SK-N-SH (cell line): ENCODE measurements around the gene EVA1A. TPM values are rescaled to one million over a fixed set of nuclear protein-coding genes. Genes with fewer than 3 reads are reported as not detected.

Experiments used
- CTCF ChIA-PET: fragments of 300-600, 350-600 bp; formaldehyde crosslinking; extraction: SDS; loops from one replicate; lab custom pipeline; 2021; lab: Yijun Ruan, JAX
- POLR2A ChIA-PET: fragments of 350-600 bp; sonication (Branson Sonifier 250); formaldehyde crosslinking; extraction: SDS; loops from one replicate; lab custom pipeline; 2020; ENCODE audit warnings: antibody characterized with exemption, inconsistent platforms; lab: Yijun Ruan, JAX
- DNase-seq: peaks from one replicate; pipeline ENCODE4 v3.0.0; 2012
- H2AFZ ChIP-seq: fragments of 200-600 bp; sonication (generic); 2 replicates; pipeline ENCODE4 v1.8.1; 2016; ENCODE audit warnings: antibody characterized with exemption, mild to moderate bottlenecking, low read depth
- H3F3A ChIP-seq: fragments of 200-600 bp; sonication (generic); replicated peaks from 2 replicates; pipeline ENCODE3; 2016; ENCODE audit warnings: antibody characterized with exemption, mild to moderate bottlenecking; ENCODE audit not compliant: insufficient read depth
- H3K27ac ChIP-seq, 2 experiments: fragments of 200-500 bp in 1 of 2; fragments of 200-600 bp in 1 of 2; sonication (Bioruptor generic) in 1 of 2; sonication (generic), shearing (Covaris generic) in 1 of 2; 2 replicates each; pipeline versions ENCODE4 v1.5.1 to v1.6.1; 2014 to 2016; ENCODE audit warnings: low read depth in 2 of 2, inconsistent platforms in 1 of 2, low read length in 1 of 2, mild to moderate bottlenecking in 1 of 2, mixed read lengths in 1 of 2
- H3K27me3 ChIP-seq: fragments of 200-600 bp; sonication (generic), shearing (Covaris generic); 2 replicates; pipeline ENCODE4 v1.6.1; 2016; ENCODE audit warnings: mixed run types; ENCODE audit not compliant: insufficient read depth
- H3K36me3 ChIP-seq, 2 experiments: fragments of 200-500 bp in 1 of 2; fragments of 200-600 bp in 1 of 2; sonication (Bioruptor generic) in 1 of 2; sonication (generic) in 1 of 2; replicated peaks in 1 of 2; 2 replicates each; pipeline versions ENCODE3 to v1.5.1; 2014 to 2016; ENCODE audit warnings: low read length in 1 of 2, mild to moderate bottlenecking in 1 of 2; ENCODE audit not compliant: insufficient read depth in 2 of 2, control insufficient read depth in 1 of 2
- H3K4me1 ChIP-seq, 2 experiments: fragments of 200-500 bp in 1 of 2; fragments of 200-600 bp in 1 of 2; sonication (Bioruptor generic) in 1 of 2; sonication (generic), shearing (Covaris generic) in 1 of 2; 2 replicates each; pipeline versions ENCODE4 v1.5.1 to v1.6.1; 2014 to 2016; ENCODE audit warnings: low read depth in 1 of 2, low read length in 1 of 2, mixed run types in 1 of 2; ENCODE audit not compliant: insufficient read depth in 2 of 2, control insufficient read depth in 1 of 2
- H3K4me2 ChIP-seq: fragments of 200-600 bp; sonication (generic), shearing (Covaris generic); 2 replicates; pipeline ENCODE4 v1.6.1; 2017; ENCODE audit warnings: mixed run types
- H3K4me3 ChIP-seq, 2 experiments: fragments of 200-500 bp in 1 of 2; fragments of 200-600 bp in 1 of 2; sonication (Bioruptor generic) in 1 of 2; sonication (generic), shearing (Covaris generic) in 1 of 2; 2 replicates each; pipeline versions ENCODE4 v1.5.1 to v1.8.1; 2014 to 2016; ENCODE audit warnings: low read depth in 2 of 2, inconsistent platforms in 1 of 2, low read length in 1 of 2, mild to moderate bottlenecking in 1 of 2, mixed read lengths in 1 of 2, moderate library complexity in 1 of 2
- H3K79me2 ChIP-seq: fragments of 200-600 bp; sonication (generic); 2 replicates; pipeline ENCODE4 v1.8.1; 2017; ENCODE audit warnings: mild to moderate bottlenecking; ENCODE audit not compliant: insufficient read depth
- H3K9ac ChIP-seq: fragments of 200-600 bp; sonication (generic); 2 replicates; pipeline ENCODE4 v1.6.1; 2017; ENCODE audit warnings: mixed run types
- H3K9me2 ChIP-seq: fragments of 200-600 bp; sonication (generic); 2 replicates; pipeline ENCODE4 v1.6.1; 2017; ENCODE audit warnings: mixed run types
- H3K9me3 ChIP-seq: fragments of 200-600 bp; sonication (generic); 2 replicates; pipeline ENCODE4 v1.6.1; 2017; ENCODE audit warnings: mixed run types, mild to moderate bottlenecking, moderate library complexity
- H4K20me1 ChIP-seq: fragments of 200-600 bp; sonication (generic); 2 replicates; pipeline ENCODE4 v1.6.1; 2017; ENCODE audit warnings: mild to moderate bottlenecking, mixed run types; ENCODE audit not compliant: insufficient read depth
- CHD2 ChIP-seq: fragments of 150-350 bp; IDR thresholded peaks from 2 replicates; pipeline ENCODE4 v1.6.1; 2018; ENCODE audit warnings: low read length; ENCODE audit not compliant: partially characterized antibody
- ELF1 ChIP-seq: IDR thresholded peaks from 2 replicates; pipeline ENCODE4 v1.4.0; 2012
- EP300 ChIP-seq, 2 experiments: IDR thresholded peaks; 2 replicates each; pipeline versions ENCODE4 v1.4.0 to v1.6.1; 2012; ENCODE audit warnings: borderline replicate concordance in 1 of 2, low read depth in 1 of 2, low read length in 1 of 2
- FOXJ3 ChIP-seq: sonication (generic); formaldehyde crosslinking; IDR thresholded peaks from 2 replicates; pipeline ENCODE4 v1.5.1; 2020; ENCODE audit warnings: mild to moderate bottlenecking, missing genetic modification reagents
- GABPA ChIP-seq: IDR thresholded peaks from 2 replicates; pipeline ENCODE4 v1.4.0; 2012; ENCODE audit warnings: low read depth, mild to moderate bottlenecking
- GATA2 ChIP-seq: sonication (generic); formaldehyde crosslinking; IDR thresholded peaks from 2 replicates; pipeline ENCODE4 v1.5.0; 2020; ENCODE audit warnings: mild to moderate bottlenecking, missing genetic modification reagents
- JUND ChIP-seq: IDR thresholded peaks from 2 replicates; pipeline ENCODE4 v1.4.0; 2012
- MAX ChIP-seq: IDR thresholded peaks from 2 replicates; pipeline ENCODE4 v1.4.0; 2012; ENCODE audit warnings: low read depth
- MEF2A ChIP-seq: IDR thresholded peaks from 2 replicates; pipeline ENCODE4 v1.4.0; 2012; ENCODE audit warnings: low read depth, borderline replicate concordance
- NFIC ChIP-seq: IDR thresholded peaks from 2 replicates; pipeline ENCODE4 v1.4.0; 2012; ENCODE audit warnings: borderline replicate concordance
- PBX3 ChIP-seq: IDR thresholded peaks from 2 replicates; pipeline ENCODE4; 2012
- POLR2AphosphoS5 ChIP-seq: IDR thresholded peaks from 2 replicates; pipeline ENCODE4 v1.6.1; 2012; ENCODE audit warnings: low read depth, low read length
- RCOR1 ChIP-seq: fragments of 150-350 bp; IDR thresholded peaks from 2 replicates; pipeline ENCODE4 v1.6.1; 2017; ENCODE audit warnings: antibody characterized with exemption, low read length
- REST ChIP-seq: IDR thresholded peaks from 2 replicates; pipeline ENCODE4 v1.6.1; 2012; ENCODE audit warnings: mild to moderate bottlenecking, low read depth, low read length, moderate library complexity
- RFX5 ChIP-seq: IDR thresholded peaks from 2 replicates; pipeline ENCODE4 v1.6.1; 2012; ENCODE audit warnings: mild to moderate bottlenecking, improper control_type of control experiment, low read length
- RXRA ChIP-seq: IDR thresholded peaks from 2 replicates; pipeline ENCODE4 v1.4.0; 2012; ENCODE audit warnings: low read depth, mild to moderate bottlenecking, borderline replicate concordance
- TEAD4 ChIP-seq: IDR thresholded peaks from 2 replicates; pipeline ENCODE4 v1.4.0; 2012; ENCODE audit warnings: mild to moderate bottlenecking, borderline replicate concordance; ENCODE audit not compliant: insufficient read depth
- YY1 ChIP-seq: IDR thresholded peaks from 2 replicates; pipeline ENCODE4 v1.4.0; 2012; ENCODE audit warnings: low read depth, mild to moderate bottlenecking
- ZBTB33 ChIP-seq: IDR thresholded peaks from 2 replicates; pipeline ENCODE4 v1.4.0; 2012; ENCODE audit warnings: low read depth, borderline replicate concordance
- WGBS: methylation state at CpG from one replicate; pipeline ENCODE4 v1.1.6; 2017; ENCODE audit warnings: low lambda C conversion rate; 5-methylcytosine and 5-hydroxymethylcytosine counted together
- polyA plus RNA-seq, 3 experiments: library from polyadenylated mRNA; depleted of rRNA; stranded (reverse); fragments of >200 nt; gene quantifications; 2 replicates each; pipeline ENCODE4 v1.2.3, GENCODE V29; 2012

The EVA1A gene
- polyA plus RNA-seq, 1 of the 3 experiments (the other 2 are of a cell fraction), result 93.0 TPM

- H3K9me3 ChIP-seq, result 0 out of 2 replicates have a peak, but pooled peaks cover under 1% of the 10 kb centered on the region
- POLR2A ChIA-PET, result no interaction called here
- WGBS, result 83% methylated on average over 3 of the region's 4 CpGs
- peaks cover 100% of the 10 kb centered on the region for H3K79me2 ChIP-seq
- no peak overlapping the region for H2AFZ ChIP-seq
- H3K4me3 ChIP-seq, result no peak overlapping the region
- H3K36me3 ChIP-seq, result peaks cover 28 to 43% of the 10 kb centered on the region in 2 experiments
- no peaks in the 10 kb centered on the region for H3K27me3 ChIP-seq
- no peak overlapping the region for H3K9ac ChIP-seq
- H3K27ac ChIP-seq, result no peak overlapping the region
- TF ChIP-seq ZBTB33, result no peak
- no peak for TF ChIP-seq RXRA
- no peak for TF ChIP-seq RCOR1
- no peak for TF ChIP-seq GABPA
- TF ChIP-seq ELF1, result no peak
- no peak for TF ChIP-seq NFIC
- TF ChIP-seq MAX, result no peak
- no peak for TF ChIP-seq MEF2A
- no peak for TF ChIP-seq REST
- no peak for TF ChIP-seq GATA2
- TF ChIP-seq CHD2, result no peak
- no peak for TF ChIP-seq TEAD4
- H3K4me1 ChIP-seq, result peaks cover 0 to 12% of the 10 kb centered on the region in 2 experiments; a peak in 2 of 4 replicates
- H4K20me1 ChIP-seq, result peaks cover 90% of the 10 kb centered on the region
- no peaks in the 10 kb centered on the region for H3K9me2 ChIP-seq
- H3F3A ChIP-seq, result peaks cover 26% of the 10 kb centered on the region
- CTCF ChIA-PET, result no interaction called here
- no peak overlapping the region for H3K4me2 ChIP-seq
- no peak for DNase-seq
These were observed 17.3 kb downstream of the EVA1A start for GRCh38 chr2:75543446-75543845.

GRCh38 chr2:75541430-75541829 is 19.3 kb downstream of the EVA1A start:
- Histone ChIP-seq H3K9ac (no peak overlapping the region), H3K36me3 (peaks cover 32 to 56% of the 10 kb centered on the region in 2 experiments), H3K79me2 (peaks cover 100% of the 10 kb centered on the region), H3K9me3 (peaks cover 3% of the 10 kb centered on the region; the same call in 1 of the 2 replicates), H3K27me3 (no peaks in the 10 kb centered on the region), H3K9me2 (no peaks in the 10 kb centered on the region), H2AFZ (no peak overlapping the region), H3K27ac (no peak overlapping the region), H3K4me2 (no peak overlapping the region), H3K4me3 (no peak overlapping the region), H3K4me1 (no peaks in the 10 kb centered on the region; a peak in 1 of 4 replicates), H3F3A (peaks cover 14% of the 10 kb centered on the region), H4K20me1 (peaks cover 89% of the 10 kb centered on the region)
- 94% methylated on average over 3 of the region's 3 CpGs for WGBS
- ChIA-PET POLR2A (no interaction called here), CTCF (no interaction called here)
- no peak for TF ChIP-seq PBX3
- TF ChIP-seq EP300 (IDR thresholded peaks at IDR 0.05; ENCODE audit: borderline replicate concordance in 1 of 2, low read depth in 1 of 2, low read length in 1 of 2), result no peak
- no peak for TF ChIP-seq POLR2AphosphoS5
- no peak for TF ChIP-seq JUND
- TF ChIP-seq FOXJ3, result no peak
- TF ChIP-seq RFX5, result no peak
- no peak for TF ChIP-seq ZBTB33
- TF ChIP-seq GATA2, result no peak
- no peak for TF ChIP-seq CHD2
- TF ChIP-seq TEAD4, result no peak
- no peak for TF ChIP-seq YY1
- no peak for DNase-seq
